ENCODE results near the gene LRRC46.

The LRRC46 gene

DNA sequence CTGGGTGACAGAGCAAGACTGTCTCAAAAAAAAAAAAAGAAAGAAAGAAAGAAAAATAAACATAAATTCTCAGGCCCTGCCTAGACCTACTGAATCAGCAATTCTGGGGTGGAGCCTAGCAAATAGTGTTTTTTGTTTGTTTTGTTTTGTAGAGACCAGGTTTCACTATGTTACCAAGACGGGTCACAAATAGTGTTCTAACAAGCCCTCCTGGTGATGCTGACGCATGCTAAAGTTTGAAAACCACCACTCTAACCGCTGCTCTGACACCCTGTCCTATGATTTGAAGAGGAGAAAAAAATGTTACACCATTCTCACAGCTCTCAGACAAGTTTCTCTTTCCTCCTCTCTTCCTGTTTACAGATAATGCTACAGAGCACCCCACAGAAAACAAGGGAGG lies 1.6 kb upstream of the LRRC46 start:
- FAIRE-seq (no peak), DNase-seq (ENCODE audit: insufficient read length, low spot score) (no peak)

GRCh38 chr17:47830396-47831002 lies 971 bp upstream of the LRRC46 start:
- FAIRE-seq (no peak), DNase-seq (ENCODE audit: insufficient read length, low spot score) (no peak)

DNA sequence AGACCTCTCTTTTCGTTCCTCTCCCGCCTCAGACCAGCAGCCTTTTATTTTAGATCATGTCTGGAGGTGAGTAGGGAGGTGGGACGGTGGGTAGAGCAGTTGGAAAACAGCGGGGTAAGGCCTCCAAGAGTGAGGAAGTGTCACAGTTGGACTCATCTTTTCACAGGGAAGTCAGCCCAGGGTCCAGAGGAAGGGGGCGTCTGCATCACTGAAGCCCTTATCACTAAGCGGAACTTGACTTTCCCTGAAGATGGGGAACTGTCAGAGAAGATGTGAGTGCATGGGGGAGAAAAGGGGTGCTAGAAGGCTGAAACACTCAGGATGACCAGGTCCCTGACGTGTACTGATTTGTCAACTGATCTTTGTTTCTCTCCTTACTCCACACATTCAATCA lies 461 bp downstream of the LRRC46 start:
- FAIRE-seq (no peak), DNase-seq (ENCODE audit: insufficient read length, low spot score) (no peak)

GRCh38 chr17:47834756-47835155 lies 3.3 kb downstream of the LRRC46 start:
- no peak for FAIRE-seq
- no peak for DNase-seq (ENCODE audit: insufficient read length, low spot score)

GRCh38 chr17:47836601-47837000 lies 5.1 kb downstream of the LRRC46 start:
- DNase-seq (ENCODE audit: insufficient read length, low spot score) (no peak), FAIRE-seq (no peak)

GRCh38 chr17:47837401-47838039 lies 6.0 kb downstream of the LRRC46 start:
- FAIRE-seq, result no peak
- DNase-seq (ENCODE audit: insufficient read length, low spot score), result no peak

DNA sequence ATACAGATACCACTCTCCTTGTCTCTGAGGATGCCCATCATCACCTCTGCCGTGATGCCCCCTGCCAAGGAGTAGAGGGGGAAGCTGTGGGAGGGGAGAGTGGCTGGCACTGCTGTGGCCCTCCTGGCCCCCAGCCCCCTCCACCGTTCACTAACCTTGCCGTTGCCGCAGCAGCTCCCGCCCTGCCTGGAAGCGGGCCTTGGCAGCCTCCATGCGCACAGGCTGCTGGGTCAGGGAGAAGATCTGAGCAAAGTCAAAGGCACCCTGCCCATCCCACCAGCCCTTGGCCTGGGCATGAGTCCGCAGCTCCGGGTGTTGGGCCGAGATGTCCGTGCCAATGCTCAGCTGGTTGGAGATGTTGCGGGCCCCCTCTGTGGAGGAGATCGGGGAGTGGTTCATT lies 7.2 kb downstream of the LRRC46 start:
- DNase-seq (ENCODE audit: insufficient read length, low spot score) (no peak), FAIRE-seq (no peak)

GRCh38 chr17:47839071-47839470 lies 7.6 kb downstream of the LRRC46 start:
- no peak for DNase-seq (ENCODE audit: insufficient read length, low spot score)

DNA sequence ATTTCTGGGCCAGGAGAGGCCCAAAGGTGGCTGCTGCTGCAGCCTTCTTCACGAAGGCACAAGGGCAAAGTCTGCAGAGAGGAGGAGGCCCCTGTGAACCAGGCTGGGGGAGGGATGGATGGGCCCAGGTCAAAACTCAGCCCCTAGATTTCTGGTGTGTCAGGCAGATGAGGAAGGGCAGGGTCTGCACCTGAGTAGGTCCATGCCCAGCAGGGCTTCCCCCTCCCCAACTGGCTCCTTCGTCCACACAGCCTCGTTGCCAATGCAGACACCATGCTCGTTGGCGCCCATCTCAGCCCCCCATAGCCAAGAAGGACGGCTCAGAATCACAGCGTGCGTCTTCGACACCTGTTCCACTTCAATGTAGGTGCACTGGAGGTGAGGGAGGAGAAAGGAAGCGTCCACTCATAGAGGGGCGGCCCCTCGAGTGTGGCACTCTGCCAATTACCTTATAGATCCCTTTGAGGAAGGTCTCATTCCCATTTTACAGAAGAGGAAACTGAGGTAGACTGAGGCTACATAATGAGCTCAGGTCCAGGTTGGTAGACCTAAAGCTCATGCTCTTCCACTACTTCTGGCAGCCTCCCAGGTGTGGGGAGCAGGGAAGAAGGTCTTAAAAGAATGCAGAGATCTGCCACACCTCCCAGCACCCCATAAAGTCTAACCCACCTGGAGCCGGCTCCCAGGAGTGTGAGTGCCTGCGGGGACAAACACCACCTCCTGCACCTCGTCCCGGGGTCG lies 8.7 kb downstream of the LRRC46 start:
- peak; percentile 69 for FAIRE-seq
- no peak for DNase-seq (ENCODE audit: insufficient read length, low spot score)

More at GRCh38 chr17:47839071-47839470, 7.6 kb downstream of the LRRC46 start:
- FAIRE-seq, result no peak

- DNase-seq (ENCODE audit: insufficient read length, low spot score), result peak; percentile 96
- FAIRE-seq, result peak; percentile 97
Observed at GRCh38 chr17:47840742-47841487, 9.4 kb downstream of the LRRC46 start, which contains the start of gene SCRN2. SCRN2 (minus strand) TSS chr17:47841273; CDS start chr17:47840843, 430 bp downstream.

DNA sequence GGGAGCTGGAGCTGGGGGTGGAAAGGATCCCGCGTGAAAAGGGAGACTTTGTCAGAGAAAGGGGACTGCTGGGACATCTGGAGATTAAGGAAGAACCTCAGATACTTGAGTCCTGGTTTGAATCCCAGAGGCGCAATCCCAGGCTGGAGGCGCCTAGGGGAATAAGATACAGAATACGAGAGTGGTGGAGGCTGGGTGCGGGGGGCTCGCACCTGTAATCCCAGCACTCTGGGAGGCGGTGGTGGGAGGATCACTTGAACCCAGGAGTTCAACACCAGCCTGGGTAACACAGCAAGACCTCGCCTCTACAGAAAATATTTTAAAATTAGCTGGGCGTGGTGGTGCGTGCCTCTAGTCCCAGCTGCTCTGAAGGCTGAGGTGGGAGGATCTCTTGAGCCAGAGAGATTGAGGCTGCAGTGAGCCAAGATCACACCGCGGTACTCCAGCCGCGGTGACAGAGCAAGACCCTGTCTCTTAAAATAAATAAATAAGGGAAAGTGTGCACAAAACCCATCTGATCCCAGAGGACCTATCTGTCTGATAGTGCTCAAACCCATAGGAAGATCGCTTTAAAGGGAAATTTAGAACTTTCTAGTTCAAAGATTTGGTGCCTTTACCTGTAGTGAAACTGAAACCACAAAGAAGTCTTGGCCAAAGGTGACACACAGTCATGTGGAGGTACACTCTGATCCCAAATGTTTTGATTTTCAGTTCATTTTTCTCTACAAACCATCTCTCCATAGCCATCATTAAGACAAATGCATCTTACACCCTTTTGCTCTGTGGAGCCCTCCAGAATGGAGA lies 10.2 kb downstream of the LRRC46 start:
- DNase-seq (ENCODE audit: insufficient read length, low spot score) (no peak), FAIRE-seq (no peak)

DNA sequence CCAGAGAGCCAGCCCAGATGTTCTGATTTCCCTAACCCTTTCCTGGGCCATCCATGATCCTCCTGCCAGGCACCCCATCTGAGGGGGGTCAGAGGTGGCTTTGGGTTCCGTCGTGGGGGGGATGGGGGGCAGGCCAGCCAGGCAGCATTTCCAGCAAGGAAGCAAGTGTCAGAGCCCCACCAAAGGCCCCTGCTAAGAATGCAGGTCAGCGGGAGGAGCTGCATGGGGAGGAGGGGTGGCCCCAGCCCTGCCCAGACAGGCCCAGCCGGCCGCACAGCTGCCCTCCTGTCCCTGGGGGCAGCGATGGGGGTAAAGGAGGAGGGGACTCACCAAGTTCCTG lies 11.9 kb downstream of the LRRC46 start:
- DNase-seq (ENCODE audit: insufficient read length, low spot score) (no peak), FAIRE-seq (no peak)

GRCh38 chr17:47844227-47844626 lies 12.8 kb downstream of the LRRC46 start:
- no peak for DNase-seq (ENCODE audit: insufficient read length, low spot score)
- FAIRE-seq, result peak; percentile 28

- FAIRE-seq, result no peak
Observed at GRCh38 chr17:47844814-47845715, 13.6 kb downstream of the LRRC46 start.

GRCh38 chr17:47845716-47846075 lies 14.2 kb downstream of the LRRC46 start:
- no peak for FAIRE-seq

More at GRCh38 chr17:47844814-47845715, 13.6 kb downstream of the LRRC46 start:
- no peak for DNase-seq (ENCODE audit: insufficient read length, low spot score)

DNA sequence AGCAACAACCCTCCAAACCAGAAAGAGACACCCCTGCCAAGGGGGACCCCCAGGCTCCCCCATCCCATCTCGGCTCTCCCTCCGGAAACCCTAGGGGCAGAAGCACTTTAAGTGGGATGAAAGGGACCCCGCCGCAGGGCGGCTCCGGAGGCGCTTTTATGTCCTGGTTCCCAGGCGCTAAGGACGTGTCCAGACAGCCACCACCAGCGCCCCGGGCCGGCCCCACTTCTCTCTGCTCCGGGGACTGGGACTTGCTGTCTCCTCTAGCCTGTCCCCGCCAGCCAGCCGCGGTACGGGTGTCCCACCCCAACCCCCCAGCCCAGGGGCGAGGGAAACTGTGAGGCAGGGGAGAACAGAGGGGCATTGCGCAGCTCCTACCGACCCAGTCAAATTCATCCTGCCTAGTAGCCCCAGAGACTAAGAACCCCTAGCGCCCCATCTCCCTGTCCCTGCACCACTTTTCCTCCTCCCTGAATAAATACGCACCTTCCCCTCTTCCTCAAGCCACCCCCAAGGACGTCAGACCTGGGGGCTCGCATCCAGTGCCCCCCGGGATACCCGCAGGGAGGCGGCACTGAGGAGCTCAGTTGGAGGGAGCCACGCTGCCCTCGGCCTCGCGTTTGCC lies 15.4 kb downstream of the LRRC46 start:
- FAIRE-seq (no peak), DNase-seq (ENCODE audit: insufficient read length, low spot score) (no peak)

More at GRCh38 chr17:47845716-47846075, 14.2 kb downstream of the LRRC46 start:
- no peak for DNase-seq (ENCODE audit: insufficient read length, low spot score)

DNA sequence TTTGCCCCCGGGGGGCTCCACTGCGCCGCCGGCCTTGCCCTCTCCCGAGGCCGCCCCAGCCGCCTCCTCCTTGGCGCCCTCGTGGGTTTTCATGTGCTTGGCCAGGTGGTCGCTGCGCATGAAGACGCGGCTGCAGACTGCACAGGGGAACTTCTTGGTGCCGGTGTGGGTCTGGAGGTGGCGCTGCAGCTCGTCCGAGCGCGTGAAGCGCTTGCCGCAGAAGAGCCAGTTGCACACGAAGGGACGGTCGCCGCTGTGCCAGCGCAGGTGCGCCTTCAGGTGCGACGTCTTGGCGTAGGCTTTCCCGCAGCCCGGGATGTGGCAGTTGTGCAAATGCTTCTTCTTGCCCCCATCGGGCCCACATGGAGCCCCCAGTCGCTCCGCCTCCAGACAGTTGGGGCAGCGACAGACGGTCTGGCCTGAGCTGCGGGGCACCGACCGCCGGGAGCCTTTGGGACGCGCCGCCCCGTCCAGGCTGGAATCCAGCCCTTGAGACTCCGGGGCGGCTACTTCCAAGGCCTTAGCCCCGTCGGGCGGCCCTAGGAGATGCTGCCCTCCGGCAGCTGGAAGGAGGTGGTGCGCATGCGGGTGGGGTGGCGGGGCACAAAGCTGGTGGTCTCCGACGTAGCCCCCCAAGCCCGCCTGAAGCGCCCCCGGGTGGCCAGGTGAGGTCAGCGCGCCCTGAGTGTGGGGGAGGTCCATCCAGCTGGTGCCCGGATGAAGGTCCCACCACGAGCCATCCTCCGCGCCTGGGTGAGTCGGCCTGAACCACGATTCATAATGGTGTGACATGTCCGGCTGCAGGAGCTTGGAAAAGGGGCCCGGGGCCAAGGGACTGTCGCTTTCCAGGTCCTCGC lies 16.1 kb downstream of the LRRC46 start:
- DNase-seq (ENCODE audit: insufficient read length, low spot score) (no peak), FAIRE-seq (no peak)

GRCh38 chr17:47848198-47848513 lies 16.7 kb downstream of the LRRC46 start:
- DNase-seq (ENCODE audit: insufficient read length, low spot score) (no peak), FAIRE-seq (no peak)
